PFSK-1 (cell line): ENCODE results near the gene C15orf40.

Experiments used
- FOXP2 ChIP-seq: optimal IDR thresholded peaks from 2 replicates; pipeline ENCODE3; 2011; ENCODE audit warnings: borderline replicate concordance, control low read depth, inconsistent platforms; ENCODE audit not compliant: insufficient read depth; ENCODE audit errors: extremely low read length, extremely low read depth
- POLR2AphosphoS5 ChIP-seq: IDR thresholded peaks from 2 replicates; pipeline ENCODE4 v1.6.1; 2012; ENCODE audit warnings: low read depth, mild to moderate bottlenecking, control low read depth, low read length, moderate library complexity
- SIN3A ChIP-seq: IDR thresholded peaks from 2 replicates; pipeline ENCODE4 v1.6.1; 2012; ENCODE audit warnings: mild to moderate bottlenecking, low read length, moderate library complexity, borderline replicate concordance; ENCODE audit not compliant: insufficient read depth
- TAF1 ChIP-seq: IDR thresholded peaks from 2 replicates; pipeline ENCODE4 v1.6.1; 2012; ENCODE audit warnings: low read length, control low read depth, borderline replicate concordance; ENCODE audit not compliant: insufficient read depth
- TF ChIP-seq, protein P1 (sequence below), 2 experiments: IDR thresholded peaks; 2 replicates each; pipeline versions ENCODE4 v1.6.1 to v1.8.0; 2011 to 2012; ENCODE audit warnings: low read depth in 2 of 2, low read length in 2 of 2, control low read depth in 1 of 2, inconsistent platforms in 1 of 2, mild to moderate bottlenecking in 1 of 2, moderate library complexity in 1 of 2; ENCODE audit not compliant: insufficient read depth in 1 of 2

Gene C15orf40

GRCh38 chr15:82993144-82993543 is 18.3 kb downstream of the C15orf40 start:
- TF ChIP-seq, protein P1, sequence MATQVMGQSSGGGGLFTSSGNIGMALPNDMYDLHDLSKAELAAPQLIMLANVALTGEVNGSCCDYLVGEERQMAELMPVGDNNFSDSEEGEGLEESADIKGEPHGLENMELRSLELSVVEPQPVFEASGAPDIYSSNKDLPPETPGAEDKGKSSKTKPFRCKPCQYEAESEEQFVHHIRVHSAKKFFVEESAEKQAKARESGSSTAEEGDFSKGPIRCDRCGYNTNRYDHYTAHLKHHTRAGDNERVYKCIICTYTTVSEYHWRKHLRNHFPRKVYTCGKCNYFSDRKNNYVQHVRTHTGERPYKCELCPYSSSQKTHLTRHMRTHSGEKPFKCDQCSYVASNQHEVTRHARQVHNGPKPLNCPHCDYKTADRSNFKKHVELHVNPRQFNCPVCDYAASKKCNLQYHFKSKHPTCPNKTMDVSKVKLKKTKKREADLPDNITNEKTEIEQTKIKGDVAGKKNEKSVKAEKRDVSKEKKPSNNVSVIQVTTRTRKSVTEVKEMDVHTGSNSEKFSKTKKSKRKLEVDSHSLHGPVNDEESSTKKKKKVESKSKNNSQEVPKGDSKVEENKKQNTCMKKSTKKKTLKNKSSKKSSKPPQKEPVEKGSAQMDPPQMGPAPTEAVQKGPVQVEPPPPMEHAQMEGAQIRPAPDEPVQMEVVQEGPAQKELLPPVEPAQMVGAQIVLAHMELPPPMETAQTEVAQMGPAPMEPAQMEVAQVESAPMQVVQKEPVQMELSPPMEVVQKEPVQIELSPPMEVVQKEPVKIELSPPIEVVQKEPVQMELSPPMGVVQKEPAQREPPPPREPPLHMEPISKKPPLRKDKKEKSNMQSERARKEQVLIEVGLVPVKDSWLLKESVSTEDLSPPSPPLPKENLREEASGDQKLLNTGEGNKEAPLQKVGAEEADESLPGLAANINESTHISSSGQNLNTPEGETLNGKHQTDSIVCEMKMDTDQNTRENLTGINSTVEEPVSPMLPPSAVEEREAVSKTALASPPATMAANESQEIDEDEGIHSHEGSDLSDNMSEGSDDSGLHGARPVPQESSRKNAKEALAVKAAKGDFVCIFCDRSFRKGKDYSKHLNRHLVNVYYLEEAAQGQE (IDR thresholded peaks at IDR 0.05; ENCODE audit: insufficient read depth in 1 of 2, low read depth in 2 of 2, low read length in 2 of 2), result no peak
- TF ChIP-seq FOXP2, result no peak
- TF ChIP-seq POLR2AphosphoS5, result no peak
- no peak for TF ChIP-seq SIN3A
- TF ChIP-seq TAF1, result no peak

DNA sequence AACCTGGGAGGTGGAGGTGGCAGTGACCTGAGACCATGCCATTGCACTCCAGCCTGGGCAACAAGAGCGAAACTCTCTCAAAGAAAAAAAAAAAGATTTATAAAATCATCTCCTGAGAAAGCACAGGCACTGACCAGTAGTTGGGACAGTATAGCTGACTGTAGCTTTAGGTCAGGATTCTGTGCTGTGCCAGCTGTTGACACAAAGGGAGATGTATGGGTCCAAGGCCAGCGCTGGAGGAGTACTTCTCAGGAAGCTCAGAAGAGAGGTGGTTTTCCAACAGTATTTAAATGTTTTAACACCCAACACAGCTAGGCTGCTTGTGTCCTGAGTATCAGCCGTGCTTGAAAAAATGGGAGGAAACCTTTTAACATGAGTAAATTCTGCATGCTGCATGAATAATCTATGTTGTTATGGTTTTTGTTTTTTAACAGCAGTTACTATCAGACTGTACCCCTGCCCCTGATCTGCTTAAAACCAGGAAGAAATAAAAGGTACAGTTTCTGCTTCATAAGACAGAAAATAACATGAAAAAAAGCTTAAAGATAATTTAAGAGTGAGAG is 18.9 kb downstream of the C15orf40 start:
- TF ChIP-seq POLR2AphosphoS5 (no peak), TAF1 (no peak), FOXP2 (no peak), SIN3A (no peak)
- TF ChIP-seq, protein P1 (IDR thresholded peaks at IDR 0.05; ENCODE audit: insufficient read depth in 1 of 2, low read depth in 2 of 2, low read length in 2 of 2), result no peak

DNA sequence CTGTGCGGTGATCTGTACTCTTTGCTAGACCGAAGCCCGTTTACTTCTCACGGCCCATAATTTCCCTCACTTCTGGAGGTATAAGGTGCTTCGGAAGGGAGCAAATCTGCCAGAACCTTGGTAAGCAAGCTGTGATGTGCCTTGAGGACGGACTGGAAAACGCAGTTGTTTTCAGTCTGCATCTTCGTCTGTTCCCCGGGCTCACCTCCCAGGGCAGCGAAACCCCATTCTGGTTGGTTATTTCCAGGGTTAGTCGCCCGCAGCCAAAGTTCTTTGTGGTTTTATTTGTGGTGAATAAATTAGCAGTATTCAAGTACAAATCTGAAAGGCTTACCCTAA is 25.0 kb downstream of the C15orf40 start:
- no peak for TF ChIP-seq FOXP2
- TF ChIP-seq POLR2AphosphoS5, result no peak
- TF ChIP-seq, protein P1 (IDR thresholded peaks at IDR 0.05; ENCODE audit: insufficient read depth in 1 of 2, low read depth in 2 of 2, low read length in 2 of 2), result no peak
- no peak for TF ChIP-seq SIN3A
- no peak for TF ChIP-seq TAF1

DNA sequence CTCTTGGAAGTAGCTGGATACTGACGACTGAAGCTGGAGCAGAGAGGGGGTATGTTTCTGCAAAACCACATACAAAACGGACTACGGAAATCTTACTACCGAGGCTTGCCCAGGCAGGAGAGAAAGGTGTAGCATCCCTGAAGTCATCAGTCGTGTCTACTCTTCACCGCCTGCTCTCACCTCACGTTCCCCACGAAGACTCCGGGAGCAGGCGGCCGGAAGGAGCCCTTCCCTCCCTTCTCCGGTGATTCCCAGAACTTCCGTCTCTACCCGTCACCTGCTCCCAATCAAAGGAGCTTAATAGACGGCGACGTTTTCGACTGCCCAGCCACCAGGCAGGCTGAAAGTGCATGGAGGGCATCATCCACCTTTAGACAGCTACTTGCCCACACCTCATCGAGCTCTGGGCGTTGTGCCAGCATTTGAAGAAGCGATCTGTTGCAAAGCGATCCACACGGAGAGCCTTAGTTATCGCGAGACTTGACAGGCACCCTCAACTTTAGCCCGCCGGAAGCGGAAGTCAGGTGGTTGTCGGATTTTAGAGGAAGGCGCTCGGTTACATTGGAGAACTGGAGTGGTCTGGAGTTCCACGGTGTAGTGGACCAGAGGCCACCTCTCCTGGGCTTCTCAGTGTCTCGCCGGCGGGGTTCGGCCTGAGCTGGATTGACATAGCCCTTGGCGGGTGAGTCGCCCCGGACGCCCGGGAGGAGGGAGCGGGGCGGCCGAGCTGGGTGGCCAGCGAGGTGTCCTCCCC is 25.6 kb downstream of the C15orf40 start, which contains the start of gene RAMAC:
TSS of gene RAMAC (plus strand) at position 523 of the 754 bp plus-strand sequence. CDS start 2,809 bp downstream, outside the sequence.
- TF ChIP-seq, protein P1 (IDR thresholded peaks at IDR 0.05; ENCODE audit: insufficient read depth in 1 of 2, low read depth in 2 of 2, low read length in 2 of 2), result peak in 1 of 2 experiments; percentile 61; a peak in 1 of 4 replicates
- TF ChIP-seq POLR2AphosphoS5 (peak; percentile 76), TAF1 (peak; percentile 71; the same call in 1 of the 2 replicates), SIN3A (0 out of 2 replicates have a peak, but pooled peaks have one; percentile 71), FOXP2 (no peak)
